HG03064 (cell line): ENCODE measurements around the gene SLC17A4.

ENCODE experiments used
- ATAC-seq: cut with Tn5 transposase; IDR thresholded peaks from one replicate; pipeline ENCODE4 v1.9.1; 2021; ENCODE audit warnings: low read depth; ENCODE audit not compliant: unreplicated experiment

Gene SLC17A4

GRCh38 chr6:25754535-25754934, at the start of gene SLC17A4:
TSS of gene SLC17A4 (plus strand) at chr6:25754742. CDS start at chr6:25761963, 7,221 bp downstream.
- no peak for ATAC-seq

- no peak for ATAC-seq
Observed at GRCh38 chr6:25706314-25707014, 48.1 kb upstream of the SLC17A4 start.

- ATAC-seq = no peak
Observed at GRCh38 chr6:25709761-25710160, 44.8 kb upstream of the SLC17A4 start.

- ATAC-seq = no peak
Observed at GRCh38 chr6:25710287-25710686, 44.3 kb upstream of the SLC17A4 start.

GRCh38 chr6:25713824-25714223, 40.7 kb upstream of the SLC17A4 start:
- ATAC-seq = no peak

GRCh38 chr6:25714765-25715164, 39.8 kb upstream of the SLC17A4 start:
- no peak for ATAC-seq

- ATAC-seq = no peak
Observed at GRCh38 chr6:25715794-25716193, 38.7 kb upstream of the SLC17A4 start.

GRCh38 chr6:25717866-25718740, 36.4 kb upstream of the SLC17A4 start:
- no peak for ATAC-seq

- ATAC-seq = no peak
Observed at GRCh38 chr6:25726122-25726911, 28.2 kb upstream of the SLC17A4 start.

- ATAC-seq = no peak
Observed at GRCh38 chr6:25727028-25727427, 27.5 kb upstream of the SLC17A4 start.

- ATAC-seq = no peak
Observed at GRCh38 chr6:25730907-25731306, 23.6 kb upstream of the SLC17A4 start.

- no peak for ATAC-seq
Observed at GRCh38 chr6:25731721-25732120, 22.8 kb upstream of the SLC17A4 start.

GRCh38 chr6:25732468-25733198, 21.9 kb upstream of the SLC17A4 start:
- no peak for ATAC-seq

GRCh38 chr6:25735261-25735660, 19.3 kb upstream of the SLC17A4 start:
- ATAC-seq = no peak

- no peak for ATAC-seq
Observed at GRCh38 chr6:25743868-25744267, 10.7 kb upstream of the SLC17A4 start.

- ATAC-seq = no peak
Observed at GRCh38 chr6:25745836-25746235, 8.7 kb upstream of the SLC17A4 start.

GRCh38 chr6:25746968-25747367, 7.6 kb upstream of the SLC17A4 start:
- no peak for ATAC-seq

GRCh38 chr6:25747477-25747876, 7.1 kb upstream of the SLC17A4 start:
- no peak for ATAC-seq

- ATAC-seq = no peak
Observed at GRCh38 chr6:25748049-25748448, 6.5 kb upstream of the SLC17A4 start.
